Measurements from ENCODE around the gene PDSS2.
A peak's percentile ranks its signal among the peaks of the same experiment; 100 is the strongest.
"Not testable (repeated sequence)": the region's sequence is repeated elsewhere in the genome, so short reads cannot be mapped to it uniquely, and the experiment has no call there.

The PDSS2 gene

GRCh38 chr6:107459283-107460082 is at the start of gene PDSS2:
PDSS2 (minus strand) TSS chr6:107459564; CDS start chr6:107459285, 279 bp downstream.
- peak; percentile 97 for DNase-seq

DNA sequence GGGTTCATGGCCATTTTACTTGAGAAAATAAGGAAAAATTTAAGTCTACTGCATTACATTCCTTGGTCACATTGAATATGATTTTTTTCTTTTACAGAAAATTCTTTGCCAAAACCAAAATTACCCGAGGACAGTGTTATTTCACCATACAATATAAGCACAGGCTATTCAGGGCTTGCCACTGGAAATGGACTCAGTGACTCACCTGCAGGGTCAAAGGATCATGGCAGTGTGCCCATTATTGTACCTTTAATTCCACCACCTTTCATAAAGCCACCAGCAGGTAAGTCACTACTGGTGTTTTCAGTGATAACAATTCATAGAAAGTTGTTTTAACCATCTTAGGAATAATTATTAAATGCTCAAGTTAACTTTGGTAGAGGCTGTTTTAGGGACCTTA is 46.8 kb upstream of the PDSS2 start:
- no peak for DNase-seq

DNA sequence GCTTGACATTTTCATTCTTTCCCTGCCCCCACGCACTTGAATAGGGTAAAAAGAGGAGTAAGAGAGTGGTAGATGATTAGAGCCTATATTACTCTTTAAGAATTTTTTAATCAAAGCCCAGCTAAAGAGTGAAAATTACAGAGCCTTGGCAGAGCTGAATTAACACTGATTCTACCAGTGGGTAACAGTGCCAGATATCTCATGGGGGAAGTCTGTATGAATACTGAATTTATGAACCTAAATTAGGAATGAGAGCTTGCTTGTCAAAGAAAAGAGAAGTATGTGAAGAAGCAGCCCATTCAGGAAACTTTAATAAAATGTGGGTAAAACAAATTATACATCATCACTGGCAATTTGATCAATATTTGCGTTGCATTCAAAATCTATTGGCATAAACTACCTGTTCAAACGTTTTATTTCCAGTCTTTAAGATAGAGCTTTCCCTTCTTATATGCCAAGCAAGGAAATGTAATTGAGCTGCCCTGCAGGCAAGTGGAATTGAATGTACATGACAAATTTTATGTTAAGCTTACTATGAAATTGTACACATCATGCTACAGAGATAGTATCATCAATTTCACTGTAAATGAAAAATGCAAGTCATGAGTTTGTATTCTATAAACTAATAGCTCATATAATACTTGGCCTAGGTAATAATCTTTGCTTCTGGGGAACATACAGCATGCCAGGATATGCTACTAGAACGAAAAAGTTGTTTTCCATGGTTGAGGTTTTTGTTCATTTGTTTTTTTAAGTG is 45.1 kb upstream of the PDSS2 start:
- no peak for DNase-seq

DNA sequence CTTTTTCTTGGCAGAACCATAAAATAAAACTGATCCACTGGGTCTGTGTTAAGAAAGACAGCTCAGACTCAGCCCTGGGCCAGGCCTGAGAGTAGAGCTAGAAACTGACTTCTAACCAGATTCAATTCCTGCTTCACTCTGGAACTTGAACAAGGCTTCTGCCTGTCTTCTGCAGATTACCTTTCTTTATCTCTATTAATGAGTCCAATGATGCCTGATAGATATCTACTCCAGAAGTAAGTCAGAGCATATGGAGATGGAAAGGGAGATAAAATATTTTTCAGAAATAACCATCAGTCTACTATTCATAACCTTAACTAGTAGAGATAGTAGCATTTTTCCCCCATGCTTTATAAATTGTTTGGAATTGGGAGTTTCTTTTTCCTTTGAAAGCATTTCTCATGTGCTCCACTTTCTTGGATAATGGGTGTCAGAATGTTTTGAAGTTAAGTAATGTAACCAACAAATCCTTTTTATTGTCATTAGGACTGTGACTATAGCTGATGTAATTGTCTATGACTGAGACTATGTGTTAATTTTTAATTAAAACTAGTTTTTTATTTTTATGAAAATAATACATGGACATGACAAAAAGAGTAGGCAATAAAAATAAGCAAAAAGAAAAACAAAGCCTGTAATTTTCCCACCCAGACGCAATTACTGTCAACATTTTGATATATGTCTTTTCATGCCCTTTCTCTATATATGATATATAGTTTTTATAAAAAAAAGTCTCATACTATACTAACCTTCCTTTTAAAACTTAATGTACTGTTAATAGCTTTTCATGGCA is 37.7 kb upstream of the PDSS2 start:
- no peak for DNase-seq

- DNase-seq = no peak
Measured at GRCh38 chr6:107495971-107496370, 36.6 kb upstream of the PDSS2 start.

DNA sequence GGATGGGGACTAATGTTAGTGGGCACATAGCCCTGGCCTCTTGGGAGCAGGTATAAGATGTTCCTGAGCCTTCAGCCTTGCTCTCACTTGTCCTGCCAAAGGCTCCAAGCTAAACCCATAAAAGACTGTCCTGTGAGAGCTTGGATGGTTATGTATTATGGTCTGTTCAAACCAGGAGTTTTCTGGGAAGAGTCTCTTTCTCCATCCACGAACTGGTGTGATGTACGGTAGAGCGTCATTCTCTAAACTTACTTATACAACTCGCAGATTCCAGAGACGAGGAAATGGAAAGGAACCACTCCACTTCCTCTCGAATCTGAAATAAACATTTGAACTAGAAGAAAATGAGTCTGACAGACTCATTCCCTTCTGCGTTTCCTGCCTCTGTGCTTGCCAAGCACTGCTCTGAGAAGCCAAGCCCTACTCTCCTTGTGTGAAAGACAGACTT is 35.9 kb upstream of the PDSS2 start:
- DNase-seq = peak; percentile 32

- DNase-seq = peak; percentile 58
Measured at GRCh38 chr6:107493158-107494057, 34.0 kb upstream of the PDSS2 start.

GRCh38 chr6:107491760-107492660 is 32.6 kb upstream of the PDSS2 start:
- peak; percentile 67 for DNase-seq

- peak; percentile 31 for DNase-seq
Measured at GRCh38 chr6:107491138-107491609, 31.8 kb upstream of the PDSS2 start.

GRCh38 chr6:107490566-107491137 is 31.3 kb upstream of the PDSS2 start:
- DNase-seq = no peak

- peak; percentile 80 for DNase-seq
Measured at GRCh38 chr6:107489636-107490565, 30.5 kb upstream of the PDSS2 start, which contains the start of gene SOBP. SOBP (plus strand) TSS chr6:107490117; CDS start chr6:107490617, 500 bp downstream.

DNA sequence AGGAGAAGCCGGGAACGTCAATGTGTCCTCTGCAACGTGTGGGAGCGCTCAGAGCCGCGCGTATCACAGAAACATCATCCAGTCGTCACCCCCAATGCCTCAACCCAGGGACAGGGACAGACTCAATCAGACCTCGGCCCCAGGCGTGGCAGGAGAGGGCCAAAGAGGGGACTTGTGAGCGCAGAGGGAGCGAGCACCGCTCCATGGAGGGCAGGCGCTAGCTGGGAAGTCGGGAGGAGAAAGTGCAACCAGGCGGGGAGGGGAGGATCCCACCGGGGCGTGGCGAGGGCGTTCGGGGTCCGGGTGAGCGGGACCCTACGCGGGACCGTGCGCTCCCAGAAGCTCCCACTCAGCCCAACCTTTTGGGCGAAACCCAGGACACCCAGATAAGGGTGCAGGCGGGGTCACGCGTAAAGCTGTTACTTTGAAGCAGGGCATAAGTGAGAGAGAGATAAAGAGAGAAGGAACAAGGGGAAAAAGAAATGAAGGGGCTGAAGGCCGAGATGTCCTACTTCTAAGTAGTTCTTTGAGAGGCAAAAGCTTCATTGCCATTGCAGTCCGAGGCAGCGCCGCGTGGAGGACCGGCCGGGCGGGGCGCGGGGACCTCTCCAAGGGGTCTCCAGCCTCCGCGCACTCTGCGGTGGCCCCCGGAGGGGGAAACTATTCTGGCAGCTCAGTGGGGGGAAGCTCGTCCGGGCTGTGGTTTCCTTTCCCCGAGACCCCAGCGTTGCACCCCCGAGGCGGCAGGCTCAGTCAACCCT is 29.7 kb upstream of the PDSS2 start:
- DNase-seq = peak; percentile 48

DNA sequence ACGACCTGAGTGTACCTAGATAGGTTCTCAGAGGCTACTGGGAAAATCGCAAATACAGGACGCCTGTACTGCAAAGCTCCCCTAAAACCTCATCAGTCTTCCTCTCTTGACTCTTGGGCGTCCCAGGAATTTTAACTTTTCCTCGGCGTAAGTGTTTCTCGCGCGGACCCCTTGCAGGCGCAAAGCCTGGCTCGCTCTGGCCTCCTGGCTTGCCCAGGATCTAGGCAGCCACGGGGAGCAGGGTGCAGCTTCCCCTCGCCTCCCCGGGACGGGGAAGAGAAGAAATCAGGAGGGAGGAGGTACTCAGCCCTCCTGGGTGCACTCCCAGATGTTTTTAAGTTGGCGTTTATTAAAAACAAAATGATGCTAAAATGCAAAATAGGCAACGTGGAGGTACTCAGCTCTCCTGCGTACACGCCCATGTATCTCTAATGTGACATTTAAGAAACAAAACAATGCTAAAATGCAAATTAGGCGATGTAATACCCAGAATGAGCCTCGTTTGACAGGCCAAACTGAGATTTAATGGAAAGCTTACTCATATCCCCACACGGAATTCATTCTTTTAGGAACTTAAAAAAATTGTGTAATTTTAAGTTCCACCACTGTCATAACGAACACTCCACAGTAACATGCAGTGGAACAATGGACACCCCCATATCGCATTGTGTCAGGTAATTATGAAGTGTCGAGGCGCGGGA is 29.0 kb upstream of the PDSS2 start:
- no peak for DNase-seq

DNA sequence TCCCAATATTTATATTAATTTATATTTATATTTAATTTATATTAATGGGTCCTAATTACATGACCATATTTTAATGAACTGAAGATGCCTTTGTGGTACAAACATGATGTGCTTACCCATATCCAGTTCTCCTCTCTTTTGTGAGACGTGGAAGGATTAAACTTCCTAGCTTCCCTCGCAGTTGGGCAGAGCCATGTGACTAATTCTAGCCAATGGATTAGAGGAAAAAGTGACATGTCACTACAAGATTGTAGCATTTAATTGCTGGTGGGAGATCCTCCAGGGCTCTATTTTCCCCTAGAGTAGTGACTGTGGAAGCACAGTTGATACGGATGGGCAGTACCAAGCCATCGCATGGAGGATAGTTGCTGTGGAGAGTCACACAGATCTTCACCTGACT is 25.8 kb upstream of the PDSS2 start:
- no peak for DNase-seq

GRCh38 chr6:107479089-107479690 is 19.8 kb upstream of the PDSS2 start:
- no peak for DNase-seq

- not testable (repeated sequence) for DNase-seq
Measured at GRCh38 chr6:107475826-107476225, 16.5 kb upstream of the PDSS2 start.

DNA sequence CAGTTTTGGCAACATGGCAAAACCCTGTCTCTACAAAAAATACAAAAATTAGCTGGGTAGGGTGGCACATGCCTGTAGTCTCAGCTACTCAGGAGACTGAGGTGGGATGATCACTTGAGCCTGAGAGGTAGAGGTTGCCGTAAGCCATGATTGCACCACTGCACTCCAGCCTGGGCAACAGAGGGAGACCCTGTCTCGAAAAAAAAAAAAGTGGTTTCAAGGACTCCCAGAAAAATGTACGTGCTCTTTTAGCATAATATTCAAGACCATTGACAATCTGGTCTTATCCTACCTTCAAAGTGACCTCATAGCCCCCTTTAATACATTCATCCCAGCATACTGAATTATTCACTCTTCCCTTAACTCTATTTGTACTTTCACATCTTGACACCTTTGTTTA is 16.0 kb upstream of the PDSS2 start:
- DNase-seq = not testable (repeated sequence)
